Measurements from ENCODE around the gene TLE2. TPM values are rescaled to one million over a fixed set of nuclear protein-coding genes. Genes with fewer than 3 reads are reported as not detected.
A peak's percentile ranks its signal among the peaks of the same experiment; 100 is the strongest.

Gene TLE2
- total and polyA plus RNA-seq, 9 of the 15 experiments (the other 6 are each of a cell fraction or from before 2014, with no cell fraction given): 0.35 to 13.1 (median 6.2) TPM

DNA sequence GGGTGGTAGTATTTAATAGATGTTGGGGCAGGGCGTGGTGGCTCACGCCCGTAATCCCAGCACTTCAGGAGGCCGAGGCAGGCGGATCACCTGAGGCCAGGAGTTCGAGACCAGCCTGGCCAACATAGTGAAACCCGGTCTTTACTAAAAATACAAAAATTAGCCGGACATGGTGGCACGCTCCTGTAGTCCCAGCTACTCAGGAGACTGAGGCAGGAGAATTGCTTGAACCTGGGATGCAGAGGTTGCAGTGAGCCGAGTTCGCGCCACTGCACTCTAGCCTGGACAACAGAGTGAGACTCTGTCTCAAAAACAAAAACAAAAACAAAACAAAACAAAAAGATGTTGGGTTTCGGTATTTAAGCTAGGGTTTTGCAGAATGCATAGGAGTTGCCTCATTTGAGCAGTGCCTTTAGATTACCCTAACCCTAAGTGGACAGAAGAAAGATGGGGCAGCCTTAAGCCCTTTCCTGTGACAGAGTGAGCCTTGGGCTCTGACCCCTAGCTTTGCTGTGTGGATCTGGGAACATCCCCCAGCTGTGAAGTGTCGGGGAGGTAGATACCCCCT, 8.0 kb upstream of the TLE2 start (continued):
- TF ChIP-seq ZBTB33 (CRISPR knock-in tag; IDR thresholded peaks at IDR 0.05) (peak; percentile 88), BCOR (IDR thresholded peaks at IDR 0.05) (0 out of 2 replicates have a peak, but pooled peaks have one; percentile 33), SMARCA4 (IDR thresholded peaks at IDR 0.05) (0 out of 2 replicates have a peak, but pooled peaks have one; percentile 1), PHF20 (IDR thresholded peaks at IDR 0.05; ENCODE audit: partially characterized antibody) (peak; percentile 20), TBP (optimal IDR thresholded peaks at IDR 0.05; ENCODE audit: low read depth, low read length) (peak; percentile 74), POLR3A (IDR thresholded peaks at IDR 0.05; ENCODE audit: borderline replicate concordance, extremely low read depth, insufficient read depth, insufficient read length) (peak; percentile 55), ADNP (tag; IDR thresholded peaks at IDR 0.05) (0 out of 2 replicates have a peak, but pooled peaks have one; percentile 33)
